Right lobe of liver (tissue), 6 donors: ENCODE measurements around the gene AQP12A. TPM values are rescaled to one million over a fixed set of nuclear protein-coding genes. Genes with fewer than 3 reads are reported as not detected.

Experiments
- ATAC-seq, 4 donors: fragments of 200-7000 bp; cut with Tn5 transposase; one replicate each; pipeline ENCODE4 v1.9.1; 2020; ENCODE audit warnings: mild to moderate bottlenecking in 4 of 4, moderate library complexity in 4 of 4
- DNase-seq, 3 donors: peaks; one replicate each; pipeline ENCODE4 v3.0.0-alpha.2; 2020
- H3K27ac ChIP-seq, 3 donors: fragments of 200-600 bp; one replicate each; pipeline ENCODE4 v1.8.0; 2022
- H3K27me3 ChIP-seq, 2 donors: fragments of 200-600 bp; one replicate each; pipeline ENCODE4 v1.8.0; 2022
- H3K36me3 ChIP-seq, 4 donors: fragments of 200-600 bp; sonication (generic) in 1 of 4; one replicate each; pipeline versions ENCODE4 v1.5.1 to v1.8.0; 2017 to 2022; ENCODE audit warnings: control low read depth in 1 of 4
- H3K4me1 ChIP-seq, 4 donors: fragments of 200-600 bp; sonication (generic) in 1 of 4; one replicate each; pipeline versions ENCODE4 v1.5.1 to v1.8.0; 2017 to 2022; ENCODE audit warnings: control low read depth in 1 of 4
- H3K4me3 ChIP-seq, 3 donors: fragments of 200-600 bp; one replicate each; pipeline ENCODE4 v1.8.0; 2022
- H3K9me3 ChIP-seq, 4 donors: fragments of 200-600 bp; sonication (generic) in 1 of 4; one replicate each; pipeline versions ENCODE4 v1.5.1 to v1.8.0; 2017 to 2022; ENCODE audit warnings: control low read depth in 1 of 4
- POLR2A ChIP-seq: fragments of 450-650 bp; IDR thresholded peaks from one replicate; pipeline ENCODE4 v1.6.1; 2017; ENCODE audit warnings: antibody characterized with exemption, mild to moderate bottlenecking
- WGBS: methylation state at CpG from one replicate; pipeline ENCODE4 v1.1.6; 2018; ENCODE audit warnings: low coverage, low lambda C conversion rate; ENCODE audit not compliant: insufficient coverage; ENCODE audit errors: missing lambda C conversion rate; 5-methylcytosine and 5-hydroxymethylcytosine counted together
- intact Hi-C, 2 donors: fragments of 100-400 bp; cut with DNase I; formaldehyde crosslinking; loops; one replicate each; pipeline versions ENCODE4 v1.11.2 to v1.14.1; 2022
- total RNA-seq, 6 experiments: library from RNA; depleted of rRNA in 2 of 6; stranded (reverse); fragments of >200 nt in 2 of 6; fragmentation: NEBNext Ultra II Directional in 3 of 6; extraction: Animal tissue kit (Norgen Biotek cat#: 25700) in 3 of 6; gene quantifications; one replicate each; pipeline versions ENCODE4 v1.1.0 to v1.2.4, GENCODE V29; 2016 to 2023
- TF ChIP-seq, protein P1 (sequence below), 4 donors: fragments of 200-600 bp in 3 of 4; fragments of 450-650 bp in 1 of 4; IDR thresholded peaks; one replicate each; pipeline versions ENCODE4 v1.5.1 to v1.8.0; 2016 to 2022; ENCODE audit warnings: antibody characterized with exemption in 4 of 4, mild to moderate bottlenecking in 2 of 4
- donor health status: DM: no; HTN: yes; CAD: no.
- donor health status: DM: no; HTN: no; CAD: no.
- donor health status: DM: no; HTN: no; CAD: no.
- donor health status: DM: no; HTN: yes; CAD: no.
- donor health status: DM: no; HTN: yes; CAD: no.

Gene AQP12A
- total RNA-seq, 6 experiments from 2014 or later, result not detected

- TF ChIP-seq, protein P1, sequence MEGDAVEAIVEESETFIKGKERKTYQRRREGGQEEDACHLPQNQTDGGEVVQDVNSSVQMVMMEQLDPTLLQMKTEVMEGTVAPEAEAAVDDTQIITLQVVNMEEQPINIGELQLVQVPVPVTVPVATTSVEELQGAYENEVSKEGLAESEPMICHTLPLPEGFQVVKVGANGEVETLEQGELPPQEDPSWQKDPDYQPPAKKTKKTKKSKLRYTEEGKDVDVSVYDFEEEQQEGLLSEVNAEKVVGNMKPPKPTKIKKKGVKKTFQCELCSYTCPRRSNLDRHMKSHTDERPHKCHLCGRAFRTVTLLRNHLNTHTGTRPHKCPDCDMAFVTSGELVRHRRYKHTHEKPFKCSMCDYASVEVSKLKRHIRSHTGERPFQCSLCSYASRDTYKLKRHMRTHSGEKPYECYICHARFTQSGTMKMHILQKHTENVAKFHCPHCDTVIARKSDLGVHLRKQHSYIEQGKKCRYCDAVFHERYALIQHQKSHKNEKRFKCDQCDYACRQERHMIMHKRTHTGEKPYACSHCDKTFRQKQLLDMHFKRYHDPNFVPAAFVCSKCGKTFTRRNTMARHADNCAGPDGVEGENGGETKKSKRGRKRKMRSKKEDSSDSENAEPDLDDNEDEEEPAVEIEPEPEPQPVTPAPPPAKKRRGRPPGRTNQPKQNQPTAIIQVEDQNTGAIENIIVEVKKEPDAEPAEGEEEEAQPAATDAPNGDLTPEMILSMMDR (IDR thresholded peaks at IDR 0.05), result no peak
- TF ChIP-seq POLR2A, result no peak
- DNase-seq (peak in 1 of 3 donors; percentile 48), ATAC-seq (no peak)
- 29% methylated on average over 1 of the region's 26 CpGs for WGBS
- Histone ChIP-seq H3K9me3 (no peaks in the 10 kb centered on the region), H3K4me1 (no peaks in the 10 kb centered on the region), H3K36me3 (no peaks in the 10 kb centered on the region), H3K27me3 (no peaks in the 10 kb centered on the region), H3K27ac (no peak overlapping the region), H3K4me3 (no peak overlapping the region)
- intact Hi-C loops, result no loop called here
Measured at GRCh38 chr2:240713928-240714746, 22.5 kb downstream of the AQP12A start.

DNA sequence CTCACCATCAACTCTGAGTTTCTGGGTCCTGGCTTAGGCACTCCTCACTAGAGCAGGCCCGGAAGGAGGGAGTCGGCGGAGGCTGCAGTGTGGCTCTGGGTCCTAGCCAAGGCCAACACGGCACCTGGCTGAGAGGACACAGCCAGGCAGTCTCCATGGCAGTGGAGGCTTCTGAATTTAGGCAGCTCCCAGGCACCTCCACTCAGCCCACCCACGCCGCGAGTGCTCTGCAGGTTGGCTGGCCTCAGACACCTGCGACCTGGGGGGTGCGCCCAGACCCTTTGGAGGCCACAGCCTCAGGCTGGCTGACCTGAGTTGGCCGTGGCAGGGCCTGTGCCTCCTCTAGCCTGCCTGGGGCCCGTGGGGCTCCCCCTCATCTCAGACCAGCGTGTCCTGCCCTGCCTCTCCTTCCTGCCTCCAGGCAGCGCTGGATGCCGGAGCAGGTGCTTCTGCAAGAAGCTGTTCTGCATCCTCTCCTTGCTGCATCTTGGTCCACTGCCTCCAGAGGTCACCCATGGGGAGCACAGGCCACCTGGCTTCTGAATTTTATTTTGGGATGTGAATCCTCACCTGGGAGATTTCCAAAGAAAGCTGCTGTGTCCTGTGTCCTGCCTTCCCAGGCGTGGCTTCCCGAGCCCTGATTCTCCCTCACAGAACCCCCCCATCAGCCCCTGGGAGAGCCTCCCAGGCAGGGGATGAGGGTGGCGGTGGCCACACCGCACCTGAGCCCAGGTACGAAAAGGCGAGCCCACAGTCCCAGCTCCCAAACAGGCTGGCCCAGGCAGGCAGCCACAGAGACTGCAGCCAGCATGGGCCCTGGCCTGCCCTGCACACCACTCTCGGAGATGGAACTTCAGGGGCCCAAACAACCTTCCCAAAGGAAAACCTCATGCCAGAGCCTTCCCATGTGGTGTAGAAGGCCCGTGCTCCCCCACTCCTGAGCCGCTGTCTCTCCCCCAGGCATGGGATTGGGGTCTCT, 23.4 kb downstream of the AQP12A start:
- Histone ChIP-seq H3K9me3 (no peaks in the 10 kb centered on the region), H3K4me1 (no peaks in the 10 kb centered on the region), H3K36me3 (no peaks in the 10 kb centered on the region), H3K27ac (no peak overlapping the region), H3K4me3 (no peak overlapping the region), H3K27me3 (no peaks in the 10 kb centered on the region)
- 20% methylated on average over 2 of the region's 23 CpGs for WGBS
- DNase-seq (peak in 1 of 3 donors; percentile 48), ATAC-seq (no peak)
- intact Hi-C loops, result no loop called here
- no peak for TF ChIP-seq POLR2A
- TF ChIP-seq, protein P1 (IDR thresholded peaks at IDR 0.05), result no peak

DNA sequence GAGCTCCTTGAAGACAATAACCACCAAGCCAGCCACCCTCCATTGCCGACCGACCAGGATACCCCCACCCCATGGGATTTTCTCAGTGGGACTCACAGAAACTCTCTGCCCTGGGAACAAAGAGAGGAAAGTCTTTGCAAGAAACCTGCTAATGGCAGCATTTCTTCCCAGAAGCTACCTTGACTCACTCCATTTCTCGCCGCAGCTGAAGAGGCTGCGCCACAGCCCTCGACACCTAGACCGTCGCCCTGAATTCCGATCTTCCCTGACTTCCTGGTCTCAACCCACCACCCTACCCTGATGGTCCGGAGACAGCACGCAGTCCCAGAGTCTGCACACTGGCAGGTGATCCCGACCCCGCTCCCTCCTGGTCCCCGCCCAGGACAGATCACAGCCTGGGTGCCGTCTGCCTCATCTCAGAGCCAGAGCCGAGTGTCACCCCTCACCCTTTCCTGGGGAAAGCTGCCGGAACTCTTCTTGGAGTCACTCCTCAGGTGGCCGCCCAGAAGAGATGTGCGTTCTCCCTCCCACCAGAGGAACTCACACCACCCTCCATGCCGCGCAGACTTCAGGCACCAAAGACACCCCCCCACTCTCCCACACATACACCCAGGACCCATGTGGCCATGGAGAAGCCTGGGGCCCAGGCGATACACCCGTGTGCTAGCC, 24.6 kb downstream of the AQP12A start:
- no peak for TF ChIP-seq POLR2A
- TF ChIP-seq, protein P1 (IDR thresholded peaks at IDR 0.05), result no peak
- intact Hi-C loops, result no loop called here
- Histone ChIP-seq H3K4me1 (no peaks in the 10 kb centered on the region), H3K27ac (no peak overlapping the region), H3K27me3 (no peaks in the 10 kb centered on the region), H3K9me3 (no peaks in the 10 kb centered on the region), H3K36me3 (no peaks in the 10 kb centered on the region), H3K4me3 (no peak overlapping the region)
- DNase-seq, result peak in 1 of 3 donors; percentile 40
- 95% methylated on average over 7 of the region's 23 CpGs for WGBS
- ATAC-seq, result no peak

DNA sequence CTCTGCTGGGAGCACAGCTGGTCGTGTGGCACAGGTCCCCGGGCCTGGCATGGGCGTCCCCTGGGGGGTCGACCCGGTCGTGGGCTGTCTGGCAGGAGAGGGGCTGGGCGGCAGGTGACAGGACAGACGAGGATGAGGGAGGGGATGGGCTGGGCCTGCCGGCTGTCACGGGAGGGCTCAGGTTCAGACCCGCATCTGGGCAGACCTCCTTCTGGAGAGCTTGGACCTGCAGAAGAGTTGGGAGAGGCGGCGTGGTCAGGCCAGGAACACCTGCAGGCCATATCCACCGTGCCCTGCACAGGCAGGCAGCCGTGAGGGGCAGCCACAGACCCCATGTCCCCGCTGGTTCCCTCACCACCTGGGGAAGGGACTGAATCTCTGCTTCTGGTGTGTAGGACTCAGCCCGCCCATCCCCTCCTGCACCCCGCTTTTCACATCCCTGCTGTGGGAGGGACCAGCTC, 25.5 kb downstream of the AQP12A start:
- no peaks in the 10 kb centered on the region for H3K27me3 ChIP-seq
- no peak for ATAC-seq
- H3K27ac ChIP-seq, result no peak overlapping the region
- TF ChIP-seq, protein P1 (IDR thresholded peaks at IDR 0.05), result no peak
- no peak for TF ChIP-seq POLR2A
- intact Hi-C loops, result no loop called here
- no peak for DNase-seq
- no peak overlapping the region for H3K4me3 ChIP-seq
- WGBS, result 90% methylated on average over 2 of the region's 18 CpGs
- no peaks in the 10 kb centered on the region for H3K9me3 ChIP-seq
- no peaks in the 10 kb centered on the region for H3K36me3 ChIP-seq
- H3K4me1 ChIP-seq, result no peaks in the 10 kb centered on the region
